ENCODE data around the gene DYRK3.

DYRK3 gene

GRCh38 chr1:206663832-206664652, 28.7 kb downstream of the DYRK3 start:
- peak; percentile 74 to 80 for DNase-seq
- Mint-ChIP-seq H3K9me3 (no peaks in the 10 kb centered on the region), H3K4me3 (peak overlapping the region; percentile 63 to 79), H3K4me1 (peaks cover 40% of the 10 kb centered on the region), H3K27ac (peak overlapping the region in 1 of 2 donors; percentile 75), H3K27me3 (peaks cover 55% of the 10 kb centered on the region)
- peak; percentile 82 for ATAC-seq

DNA sequence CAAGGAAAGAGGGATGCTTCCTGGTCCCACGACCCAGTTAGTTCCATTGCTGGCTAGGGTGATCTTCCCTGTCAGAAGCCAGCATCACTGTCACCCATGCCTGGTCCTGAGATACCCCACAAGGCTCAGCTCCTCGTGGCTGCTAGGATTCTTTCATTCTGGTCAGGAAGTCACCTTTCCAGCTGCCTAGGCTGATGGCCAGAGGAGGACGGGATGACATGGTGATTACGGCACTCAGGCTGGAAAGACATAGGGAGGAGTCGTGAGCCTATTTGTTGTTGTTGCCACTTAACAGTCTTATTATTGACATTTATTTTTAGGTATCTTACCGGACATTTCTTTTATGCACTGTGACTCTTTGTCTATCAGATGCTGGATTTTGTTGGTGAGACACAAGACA, 29.4 kb downstream of the DYRK3 start:
- no peak for DNase-seq
- peaks cover 48% of the 10 kb centered on the region for H3K27me3 Mint-ChIP-seq
- ATAC-seq = no peak
- H3K9me3 Mint-ChIP-seq = no peaks in the 10 kb centered on the region
- H3K27ac Mint-ChIP-seq = no peak overlapping the region
- peaks cover 38% of the 10 kb centered on the region for H3K4me1 Mint-ChIP-seq
- no peak overlapping the region for H3K4me3 Mint-ChIP-seq

GRCh38 chr1:206666031-206666561, 30.8 kb downstream of the DYRK3 start:
- Mint-ChIP-seq H3K9me3 (no peaks in the 10 kb centered on the region), H3K4me3 (no peak overlapping the region), H3K27me3 (peaks cover 35% of the 10 kb centered on the region), H3K27ac (no peak overlapping the region), H3K4me1 (peaks cover 31% of the 10 kb centered on the region)
- DNase-seq (no peak), ATAC-seq (no peak)

GRCh38 chr1:206666954-206667665, 31.8 kb downstream of the DYRK3 start:
- H3K4me3 Mint-ChIP-seq = no peak overlapping the region
- DNase-seq (no peak), ATAC-seq (no peak)
- H3K27me3 Mint-ChIP-seq = peaks cover 31% of the 10 kb centered on the region
- H3K27ac Mint-ChIP-seq = no peak overlapping the region
- H3K4me1 Mint-ChIP-seq = peaks cover 28% of the 10 kb centered on the region
- no peaks in the 10 kb centered on the region for H3K9me3 Mint-ChIP-seq

- no peak for DNase-seq
- Mint-ChIP-seq H3K27ac (no peak overlapping the region), H3K9me3 (no peaks in the 10 kb centered on the region), H3K27me3 (peaks cover 21% of the 10 kb centered on the region), H3K4me1 (peaks cover 15% of the 10 kb centered on the region), H3K4me3 (no peak overlapping the region)
- no peak for ATAC-seq
Measured at GRCh38 chr1:206668351-206668750, 33.0 kb downstream of the DYRK3 start.

DNA sequence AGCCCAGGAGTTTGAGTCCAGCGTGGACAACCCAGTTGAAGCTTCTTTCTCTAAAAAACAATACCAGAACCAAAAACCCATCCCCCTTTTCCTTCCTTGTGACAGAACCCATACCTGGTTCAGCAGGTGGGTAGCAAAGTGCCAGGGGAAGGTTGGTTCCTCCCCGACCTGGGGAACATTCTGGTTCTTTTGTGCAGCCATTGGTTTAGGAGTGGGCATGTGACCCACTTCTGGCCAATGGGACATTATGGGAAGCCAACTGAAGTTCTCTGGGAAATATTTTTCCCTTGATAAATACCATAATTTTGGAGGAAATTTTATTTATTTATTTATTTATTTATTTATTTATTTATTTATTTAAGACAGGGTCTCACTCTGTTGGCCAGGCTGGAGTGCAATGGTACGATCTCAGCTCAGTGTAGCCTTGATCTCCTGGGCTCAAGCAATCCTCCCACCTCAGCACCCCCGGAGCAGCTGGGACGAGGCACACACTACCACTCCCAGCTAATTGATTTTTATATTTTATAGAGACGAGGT, 33.6 kb downstream of the DYRK3 start:
- Mint-ChIP-seq H3K4me1 (peaks cover 9% of the 10 kb centered on the region), H3K4me3 (no peak overlapping the region), H3K27me3 (peaks cover 15% of the 10 kb centered on the region), H3K9me3 (no peaks in the 10 kb centered on the region), H3K27ac (no peak overlapping the region)
- no peak for DNase-seq
- ATAC-seq = no peak

- DNase-seq = no peak
- Mint-ChIP-seq H3K9me3 (no peaks in the 10 kb centered on the region), H3K4me3 (no peak overlapping the region), H3K27ac (no peak overlapping the region), H3K4me1 (peaks cover 5% of the 10 kb centered on the region), H3K27me3 (peaks cover 10% of the 10 kb centered on the region)
- no peak for ATAC-seq
Measured at GRCh38 chr1:206672011-206672688, 36.8 kb downstream of the DYRK3 start.

- Mint-ChIP-seq H3K4me1 (peaks cover 4% of the 10 kb centered on the region), H3K27me3 (peaks cover under 1% of the 10 kb centered on the region), H3K9me3 (no peaks in the 10 kb centered on the region), H3K4me3 (no peak overlapping the region), H3K27ac (no peak overlapping the region)
- DNase-seq (no peak), ATAC-seq (no peak)
Measured at GRCh38 chr1:206672844-206673758, 37.8 kb downstream of the DYRK3 start.

GRCh38 chr1:206674236-206674635, 38.9 kb downstream of the DYRK3 start:
- Mint-ChIP-seq H3K27ac (no peak overlapping the region), H3K4me1 (peaks cover 9% of the 10 kb centered on the region), H3K9me3 (no peaks in the 10 kb centered on the region), H3K27me3 (no peaks in the 10 kb centered on the region), H3K4me3 (no peak overlapping the region)
- DNase-seq = no peak
- ATAC-seq = no peak

DNA sequence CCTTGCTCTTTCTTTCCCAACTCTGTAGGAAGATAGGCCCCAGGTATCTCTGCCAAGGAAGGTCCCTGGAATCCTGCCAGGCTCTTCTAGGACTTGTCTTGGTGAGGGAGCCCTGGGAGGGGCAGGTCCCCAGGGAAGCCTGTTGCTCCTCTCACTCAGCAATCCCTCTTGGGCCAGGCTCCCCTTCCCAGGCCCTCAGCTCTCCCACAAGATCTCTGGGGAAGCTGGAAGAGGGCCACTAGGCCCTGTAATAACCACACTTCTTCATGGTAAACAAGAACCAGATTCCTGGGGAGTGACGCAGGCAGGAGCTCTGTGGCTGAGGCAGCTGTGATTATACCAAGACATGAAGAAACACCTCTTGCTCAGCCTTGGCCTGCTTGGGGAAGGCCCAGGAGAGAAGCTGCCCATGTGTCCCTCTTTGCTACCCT, 39.4 kb downstream of the DYRK3 start:
- Mint-ChIP-seq H3K27me3 (no peaks in the 10 kb centered on the region), H3K27ac (no peak overlapping the region), H3K4me1 (peaks cover 14% of the 10 kb centered on the region), H3K4me3 (no peak overlapping the region), H3K9me3 (no peaks in the 10 kb centered on the region)
- ATAC-seq (no peak), DNase-seq (no peak)

DNA sequence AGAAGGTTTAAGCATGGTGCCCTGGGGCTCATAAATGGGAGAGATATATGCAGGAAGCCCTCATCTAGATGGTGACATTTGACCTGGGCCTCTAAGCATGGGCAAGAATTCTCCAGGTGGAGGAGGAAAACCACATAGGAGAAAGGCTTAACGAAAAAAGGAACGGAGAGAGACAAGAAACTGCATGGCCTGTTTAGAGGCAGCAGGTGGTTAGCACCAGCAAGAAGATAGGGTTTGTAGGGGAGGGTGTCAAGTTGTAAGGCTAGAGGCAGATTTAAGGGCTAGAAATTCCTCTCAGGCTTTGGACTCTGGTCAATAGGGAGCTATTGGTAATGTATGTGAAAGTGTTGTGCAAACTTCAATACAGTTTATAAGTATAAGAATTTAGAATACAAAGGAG, 41.2 kb downstream of the DYRK3 start:
- no peaks in the 10 kb centered on the region for H3K9me3 Mint-ChIP-seq
- no peak overlapping the region for H3K4me3 Mint-ChIP-seq
- no peaks in the 10 kb centered on the region for H3K27me3 Mint-ChIP-seq

GRCh38 chr1:206678490-206678889, 43.2 kb downstream of the DYRK3 start:
- H3K27me3 Mint-ChIP-seq = peaks cover 11% of the 10 kb centered on the region
- no peaks in the 10 kb centered on the region for H3K9me3 Mint-ChIP-seq
- H3K4me1 Mint-ChIP-seq = peaks cover 22% of the 10 kb centered on the region
- H3K4me3 Mint-ChIP-seq = no peak overlapping the region
- DNase-seq = no peak
- no peak overlapping the region for H3K27ac Mint-ChIP-seq
- ATAC-seq = no peak

More for the DNA sequence above, 41.2 kb downstream of the DYRK3 start:
- no peak for DNase-seq
- H3K4me1 Mint-ChIP-seq = peaks cover 22% of the 10 kb centered on the region
- no peak for ATAC-seq
- H3K27ac Mint-ChIP-seq = no peak overlapping the region

- ATAC-seq = peak; percentile 75
- H3K9me3 Mint-ChIP-seq = no peaks in the 10 kb centered on the region
- peak overlapping the region; percentile 52 to 63 for H3K4me3 Mint-ChIP-seq
- H3K27me3 Mint-ChIP-seq = peaks cover 23% of the 10 kb centered on the region
- H3K27ac Mint-ChIP-seq = peak overlapping the region in 1 of 2 donors; percentile 29
- peaks cover 32% of the 10 kb centered on the region for H3K4me1 Mint-ChIP-seq
- no peak for DNase-seq
Measured at GRCh38 chr1:206679738-206680211, 44.4 kb downstream of the DYRK3 start.

DNA sequence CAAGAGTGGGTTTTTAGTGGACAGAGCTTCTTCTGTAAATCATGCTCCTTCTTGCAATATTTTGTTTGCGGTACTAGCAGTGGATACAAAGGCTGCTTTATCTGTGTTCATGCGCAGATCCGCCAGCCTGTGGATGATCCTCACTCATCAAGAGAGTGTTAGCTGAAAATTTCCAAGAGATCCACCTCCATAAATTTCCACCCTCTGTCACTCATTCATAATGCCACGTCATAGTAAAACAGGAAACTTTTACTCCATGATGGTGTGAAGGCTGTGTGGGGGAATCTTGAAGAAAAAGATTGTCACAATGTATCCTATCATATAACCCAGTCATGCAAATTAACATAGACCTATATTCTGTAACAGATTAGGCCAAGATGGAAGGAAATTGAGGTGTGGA, 44.9 kb downstream of the DYRK3 start:
- peaks cover 32% of the 10 kb centered on the region for H3K4me1 Mint-ChIP-seq
- H3K9me3 Mint-ChIP-seq = no peaks in the 10 kb centered on the region
- H3K27me3 Mint-ChIP-seq = peaks cover 24% of the 10 kb centered on the region
- ATAC-seq (no peak), DNase-seq (no peak)
- no peak overlapping the region for H3K4me3 Mint-ChIP-seq
- H3K27ac Mint-ChIP-seq = no peak overlapping the region

Measured in stimulated activated naive CD8-positive, alpha-beta T cell treated with anti-CD3 and anti-CD28 coated beads, Interleukin-15, amount 100 ng/mL, for 72 hours (primary cell).